ENCODE data around the gene CPXM1. TPM values are rescaled to one million over a fixed set of nuclear protein-coding genes. Genes with fewer than 3 reads are reported as not detected.

The CPXM1 gene
- total RNA-seq, 2 donors from 2014 or later, result 80.1 to 106 TPM

- H3K9me3 ChIP-seq (ENCODE audit: control insufficient read depth, low read length), result no peaks in the 10 kb centered on the region
- H3K27ac ChIP-seq (ENCODE audit: low read depth, low read length), result no peak overlapping the region
- peaks cover 23% of the 10 kb centered on the region for H3K27me3 ChIP-seq (ENCODE audit: control insufficient read depth, insufficient read depth, low read length, poor library complexity, severe bottlenecking)
- H3K4me3 ChIP-seq (ENCODE audit: low read length), result no peak overlapping the region
- Mint-ChIP-seq H3K27ac (no peak overlapping the region), H3K36me3 (ENCODE audit: low read depth) (peaks cover 37% of the 10 kb centered on the region), H3K4me1 (peaks cover 18% of the 10 kb centered on the region), H3K27me3 (ENCODE audit: insufficient read depth) (peaks cover 20% of the 10 kb centered on the region), H3K4me3 (no peak overlapping the region), H3K9me3 (no peaks in the 10 kb centered on the region)
- no peaks in the 10 kb centered on the region for H3K4me1 ChIP-seq (ENCODE audit: control insufficient read depth, insufficient read depth, low read length)
- WGBS, 2 experiments (ENCODE audit: insufficient coverage in 1 of 2, insufficient read length in 1 of 2), result 92% methylated on average over 13 to 19 of the region's 19 CpGs
- peaks cover 27% of the 10 kb centered on the region for H3K36me3 ChIP-seq (ENCODE audit: control insufficient read depth, insufficient read depth, low read length)
- TF ChIP-seq, protein P1, sequence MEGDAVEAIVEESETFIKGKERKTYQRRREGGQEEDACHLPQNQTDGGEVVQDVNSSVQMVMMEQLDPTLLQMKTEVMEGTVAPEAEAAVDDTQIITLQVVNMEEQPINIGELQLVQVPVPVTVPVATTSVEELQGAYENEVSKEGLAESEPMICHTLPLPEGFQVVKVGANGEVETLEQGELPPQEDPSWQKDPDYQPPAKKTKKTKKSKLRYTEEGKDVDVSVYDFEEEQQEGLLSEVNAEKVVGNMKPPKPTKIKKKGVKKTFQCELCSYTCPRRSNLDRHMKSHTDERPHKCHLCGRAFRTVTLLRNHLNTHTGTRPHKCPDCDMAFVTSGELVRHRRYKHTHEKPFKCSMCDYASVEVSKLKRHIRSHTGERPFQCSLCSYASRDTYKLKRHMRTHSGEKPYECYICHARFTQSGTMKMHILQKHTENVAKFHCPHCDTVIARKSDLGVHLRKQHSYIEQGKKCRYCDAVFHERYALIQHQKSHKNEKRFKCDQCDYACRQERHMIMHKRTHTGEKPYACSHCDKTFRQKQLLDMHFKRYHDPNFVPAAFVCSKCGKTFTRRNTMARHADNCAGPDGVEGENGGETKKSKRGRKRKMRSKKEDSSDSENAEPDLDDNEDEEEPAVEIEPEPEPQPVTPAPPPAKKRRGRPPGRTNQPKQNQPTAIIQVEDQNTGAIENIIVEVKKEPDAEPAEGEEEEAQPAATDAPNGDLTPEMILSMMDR (conservative IDR thresholded peaks at IDR 0.05), result no peak
- no peak for DNase-seq
- H3K9ac ChIP-seq (ENCODE audit: extremely low read depth, low read length, poor library complexity, severe bottlenecking), result no peak overlapping the region
Observed at GRCh38 chr20:2798095-2798805, 2.2 kb downstream of the CPXM1 start.

- Mint-ChIP-seq H3K27ac (no peak overlapping the region), H3K4me3 (no peak overlapping the region), H3K27me3 (ENCODE audit: insufficient read depth) (peaks cover 13% of the 10 kb centered on the region), H3K4me1 (peaks cover 18% of the 10 kb centered on the region), H3K9me3 (no peaks in the 10 kb centered on the region), H3K36me3 (ENCODE audit: low read depth) (peaks cover 38% of the 10 kb centered on the region)
- H3K9me3 ChIP-seq (ENCODE audit: control insufficient read depth, low read length), result no peaks in the 10 kb centered on the region
- TF ChIP-seq, protein P1 (conservative IDR thresholded peaks at IDR 0.05), result no peak
- H3K4me3 ChIP-seq (ENCODE audit: low read length), result no peak overlapping the region
- no peak for DNase-seq
- H3K4me1 ChIP-seq (ENCODE audit: control insufficient read depth, insufficient read depth, low read length), result no peaks in the 10 kb centered on the region
- 86 to 100% methylated on average over 6 to 16 of the region's 16 CpGs for WGBS, 2 experiments (ENCODE audit: insufficient coverage in 1 of 2, insufficient read length in 1 of 2)
- peaks cover 27% of the 10 kb centered on the region for H3K36me3 ChIP-seq (ENCODE audit: control insufficient read depth, insufficient read depth, low read length)
- no peak overlapping the region for H3K9ac ChIP-seq (ENCODE audit: extremely low read depth, low read length, poor library complexity, severe bottlenecking)
- peaks cover 14% of the 10 kb centered on the region for H3K27me3 ChIP-seq (ENCODE audit: control insufficient read depth, insufficient read depth, low read length, poor library complexity, severe bottlenecking)
- no peak overlapping the region for H3K27ac ChIP-seq (ENCODE audit: low read depth, low read length)
Observed at GRCh38 chr20:2797136-2797983, 3.1 kb downstream of the CPXM1 start.

- TF ChIP-seq, protein P1 (conservative IDR thresholded peaks at IDR 0.05), result no peak
- Histone ChIP-seq H3K4me3 (ENCODE audit: low read length) (no peak overlapping the region), H3K27me3 (ENCODE audit: control insufficient read depth, insufficient read depth, low read length, poor library complexity, severe bottlenecking) (peaks cover 2% of the 10 kb centered on the region), H3K27ac (ENCODE audit: low read depth, low read length) (no peak overlapping the region), H3K9me3 (ENCODE audit: control insufficient read depth, low read length) (no peaks in the 10 kb centered on the region), H3K9ac (ENCODE audit: extremely low read depth, low read length, poor library complexity, severe bottlenecking) (no peak overlapping the region), H3K36me3 (ENCODE audit: control insufficient read depth, insufficient read depth, low read length) (peaks cover 27% of the 10 kb centered on the region), H3K4me1 (ENCODE audit: control insufficient read depth, insufficient read depth, low read length) (no peaks in the 10 kb centered on the region)
- peaks cover 13% of the 10 kb centered on the region for H3K4me1 Mint-ChIP-seq
- no peak overlapping the region for H3K27ac Mint-ChIP-seq
- peaks cover 8% of the 10 kb centered on the region for H3K27me3 Mint-ChIP-seq (ENCODE audit: insufficient read depth)
- WGBS, 2 experiments (ENCODE audit: insufficient coverage in 1 of 2, insufficient read length in 1 of 2), result 92 to 95% methylated on average over 15 to 20 of the region's 20 CpGs
- H3K36me3 Mint-ChIP-seq (ENCODE audit: low read depth), result peaks cover 38% of the 10 kb centered on the region
- no peak for DNase-seq
- H3K9me3 Mint-ChIP-seq, result no peaks in the 10 kb centered on the region
- H3K4me3 Mint-ChIP-seq, result no peak overlapping the region
Observed at GRCh38 chr20:2796011-2796660, 4.3 kb downstream of the CPXM1 start.

Data from endodermal cell (in vitro differentiated cells).